NOMO-1 treated with dmso at 0.1 percent for 144 hours (cell line): Measurements from ENCODE around the gene PIGZ.

Experiments
- DNase-seq: peaks from one replicate; lab custom pipeline; 2025; ENCODE audit not compliant: unreplicated experiment; lab: John Stamatoyannopoulos, UW

Gene PIGZ

GRCh38 chr3:197002701-197003454, 34.2 kb upstream of the PIGZ start:
- DNase-seq = peak; percentile 76

GRCh38 chr3:197001972-197002700, 33.5 kb upstream of the PIGZ start:
- DNase-seq = no peak

- no peak for DNase-seq
These were observed 32.7 kb upstream of the PIGZ start for GRCh38 chr3:197001106-197001971.

GRCh38 chr3:197000211-197000610, 31.6 kb upstream of the PIGZ start:
- DNase-seq = no peak

- no peak for DNase-seq
These were observed 30.5 kb upstream of the PIGZ start for GRCh38 chr3:196998966-196999760.

GRCh38 chr3:196997311-196997710, 28.7 kb upstream of the PIGZ start:
- no peak for DNase-seq

GRCh38 chr3:196996454-196997265, 28.0 kb upstream of the PIGZ start:
- DNase-seq = no peak

GRCh38 chr3:196995646-196996355, 27.2 kb upstream of the PIGZ start:
- DNase-seq = no peak

- DNase-seq = no peak
These were observed 26.4 kb upstream of the PIGZ start for GRCh38 chr3:196995027-196995426.

GRCh38 chr3:196994056-196994455, 25.4 kb upstream of the PIGZ start:
- DNase-seq = no peak

- DNase-seq = no peak
These were observed 23.9 kb upstream of the PIGZ start for GRCh38 chr3:196992461-196993065.

GRCh38 chr3:196991581-196992460, 23.2 kb upstream of the PIGZ start:
- DNase-seq = no peak

GRCh38 chr3:196990601-196991007, 22.0 kb upstream of the PIGZ start:
- DNase-seq = no peak

- no peak for DNase-seq
These were observed 21.2 kb upstream of the PIGZ start for GRCh38 chr3:196989721-196990262.

GRCh38 chr3:196988241-196989029, 19.8 kb upstream of the PIGZ start:
- DNase-seq = no peak

GRCh38 chr3:196987022-196987421, 18.4 kb upstream of the PIGZ start:
- no peak for DNase-seq
